ENCODE data around the gene CYTL1.

GRCh38 chr4:5012958-5013357 lies 6.3 kb downstream of the CYTL1 start:
- TF ChIP-seq CTCF (IDR thresholded peaks at IDR 0.05; ENCODE audit: insufficient read depth, low read length), result no peak
- TF ChIP-seq POLR2AphosphoS5 (IDR thresholded peaks at IDR 0.05; ENCODE audit: low read depth), result no peak
- TF ChIP-seq REST (IDR thresholded peaks at IDR 0.05; ENCODE audit: insufficient replicate concordance, low read depth), result no peak
- no peak for TF ChIP-seq GABPA (IDR thresholded peaks at IDR 0.05; ENCODE audit: low read depth)
- TF ChIP-seq SPI1 (IDR thresholded peaks at IDR 0.05; ENCODE audit: borderline replicate concordance, low read depth), result no peak

Data from HL-60 (cell line).